OCI-LY1 (cell line): ENCODE results near the gene NAV2.

ENCODE experiments used
- EZH2 ChIP-seq: fragments of 200-600 bp; sonication (generic), shearing (Covaris generic); IDR thresholded peaks from 2 replicates; pipeline ENCODE4 v1.8.0; 2017; ENCODE audit warnings: borderline replicate concordance, mixed run types, mild to moderate bottlenecking, antibody characterized with exemption, low read length, moderate library complexity, mixed read lengths
- TF ChIP-seq, protein P1 (sequence below): fragments of 200-600 bp; sonication (generic), shearing (Covaris generic); IDR thresholded peaks from 2 replicates; pipeline ENCODE4 v1.5.1; 2017; ENCODE audit warnings: mild to moderate bottlenecking, antibody characterized with exemption, low read length, moderate library complexity, mixed read lengths

DNA sequence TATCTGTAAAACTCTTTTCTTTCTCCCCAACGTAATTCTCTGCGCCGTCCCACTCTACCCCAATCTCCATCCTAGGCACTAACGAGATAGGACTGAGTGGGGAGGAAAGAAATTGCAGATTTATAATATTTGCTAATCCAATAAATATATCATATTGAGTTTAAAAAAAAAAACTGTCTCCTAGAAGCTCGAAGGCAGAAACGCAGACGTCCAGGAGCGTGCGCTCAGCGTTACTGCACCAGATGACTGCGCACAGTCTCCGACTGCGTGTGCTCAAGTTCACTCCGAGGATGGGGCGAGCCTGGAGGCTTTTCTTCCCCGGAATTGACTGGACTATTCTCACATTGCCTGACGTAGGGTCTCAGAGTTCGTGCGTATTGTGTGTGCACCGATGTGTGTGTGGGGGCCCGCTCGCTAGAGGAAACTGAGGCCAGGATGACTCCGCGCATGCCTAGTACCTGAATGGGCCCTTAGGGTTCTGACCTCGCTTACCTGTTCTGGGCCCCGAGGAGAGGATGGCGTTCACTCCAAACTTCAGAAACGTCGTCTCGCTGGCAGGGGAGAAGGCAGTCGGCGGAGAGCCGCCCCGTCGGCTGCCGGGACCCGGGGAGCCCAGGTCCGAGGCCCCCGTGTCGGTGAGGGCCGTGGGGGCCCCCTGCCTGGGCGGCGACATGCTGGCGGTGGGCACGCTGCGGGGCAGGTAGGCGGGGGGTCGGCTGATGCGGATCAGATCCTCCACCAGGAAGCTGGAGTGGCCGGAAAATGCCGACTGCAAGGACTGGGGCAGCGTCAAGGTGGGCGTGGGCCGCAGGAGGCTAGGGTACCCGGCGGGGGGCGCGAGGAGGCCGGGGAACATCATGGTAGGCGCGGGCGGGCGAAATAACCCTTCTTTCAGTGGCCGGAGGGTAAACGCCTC, 447.1 kb downstream of the NAV2 start:
- TF ChIP-seq, protein P1, sequence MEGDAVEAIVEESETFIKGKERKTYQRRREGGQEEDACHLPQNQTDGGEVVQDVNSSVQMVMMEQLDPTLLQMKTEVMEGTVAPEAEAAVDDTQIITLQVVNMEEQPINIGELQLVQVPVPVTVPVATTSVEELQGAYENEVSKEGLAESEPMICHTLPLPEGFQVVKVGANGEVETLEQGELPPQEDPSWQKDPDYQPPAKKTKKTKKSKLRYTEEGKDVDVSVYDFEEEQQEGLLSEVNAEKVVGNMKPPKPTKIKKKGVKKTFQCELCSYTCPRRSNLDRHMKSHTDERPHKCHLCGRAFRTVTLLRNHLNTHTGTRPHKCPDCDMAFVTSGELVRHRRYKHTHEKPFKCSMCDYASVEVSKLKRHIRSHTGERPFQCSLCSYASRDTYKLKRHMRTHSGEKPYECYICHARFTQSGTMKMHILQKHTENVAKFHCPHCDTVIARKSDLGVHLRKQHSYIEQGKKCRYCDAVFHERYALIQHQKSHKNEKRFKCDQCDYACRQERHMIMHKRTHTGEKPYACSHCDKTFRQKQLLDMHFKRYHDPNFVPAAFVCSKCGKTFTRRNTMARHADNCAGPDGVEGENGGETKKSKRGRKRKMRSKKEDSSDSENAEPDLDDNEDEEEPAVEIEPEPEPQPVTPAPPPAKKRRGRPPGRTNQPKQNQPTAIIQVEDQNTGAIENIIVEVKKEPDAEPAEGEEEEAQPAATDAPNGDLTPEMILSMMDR, result no peak
- TF ChIP-seq EZH2, result no peak
